ENCODE data around the gene LTBP1. TPM values are rescaled to one million over a fixed set of nuclear protein-coding genes. Genes with fewer than 3 reads are reported as not detected.

Gene LTBP1
- total RNA-seq, 2 experiments from 2014 or later = 0.10 to 0.27 TPM

GRCh38 chr2:33108483-33109443 is 162.0 kb downstream of the LTBP1 start:
- POLR2A ChIA-PET = no interaction called here

GRCh38 chr2:33110461-33110860 is 163.7 kb downstream of the LTBP1 start:
- intact Hi-C loops (cut with micrococcal nuclease) = no loop called here

More at GRCh38 chr2:33108483-33109443, 162.0 kb downstream of the LTBP1 start:
- Mint-ChIP-seq H3K27me3 (peaks cover 25% of the 10 kb centered on the region), H3K36me3 (no peaks in the 10 kb centered on the region), H3K4me1 (ENCODE audit: low read depth) (no peaks in the 10 kb centered on the region), H3K4me3 (no peak overlapping the region), H3K27ac (no peak overlapping the region), H3K9me3 (no peaks in the 10 kb centered on the region)
- CTCF ChIA-PET = no interaction called here
- intact Hi-C loops (cut with micrococcal nuclease) = no loop called here
- DNase-seq = no peak

GRCh38 chr2:33111002-33111446 is 164.3 kb downstream of the LTBP1 start:
- POLR2A ChIA-PET = no interaction called here
- peaks cover 16% of the 10 kb centered on the region for H3K27me3 Mint-ChIP-seq
- H3K36me3 Mint-ChIP-seq = no peaks in the 10 kb centered on the region
- no peak overlapping the region for H3K27ac Mint-ChIP-seq
- no peaks in the 10 kb centered on the region for H3K4me1 Mint-ChIP-seq (ENCODE audit: low read depth)
- no peak for DNase-seq
- CTCF ChIA-PET = no interaction called here
- H3K4me3 Mint-ChIP-seq = no peak overlapping the region
- H3K9me3 Mint-ChIP-seq = no peaks in the 10 kb centered on the region
- intact Hi-C loops (cut with micrococcal nuclease) = no loop called here

More at GRCh38 chr2:33110461-33110860, 163.7 kb downstream of the LTBP1 start:
- Mint-ChIP-seq H3K36me3 (no peaks in the 10 kb centered on the region), H3K9me3 (no peaks in the 10 kb centered on the region), H3K27ac (no peak overlapping the region), H3K27me3 (peaks cover 17% of the 10 kb centered on the region), H3K4me1 (ENCODE audit: low read depth) (no peaks in the 10 kb centered on the region), H3K4me3 (no peak overlapping the region)
- CTCF ChIA-PET = no interaction called here
- no peak for DNase-seq
- POLR2A ChIA-PET = no interaction called here

- CTCF ChIA-PET = no interaction called here
- Mint-ChIP-seq H3K4me1 (ENCODE audit: low read depth) (no peaks in the 10 kb centered on the region), H3K27me3 (peaks cover 2% of the 10 kb centered on the region)
Observed at GRCh38 chr2:33115196-33115595, 168.4 kb downstream of the LTBP1 start.

GRCh38 chr2:33115728-33116127 is 169.0 kb downstream of the LTBP1 start:
- no peak for DNase-seq
- intact Hi-C loops (cut with micrococcal nuclease) = no loop called here
- Mint-ChIP-seq H3K27ac (no peak overlapping the region), H3K4me3 (no peak overlapping the region), H3K4me1 (ENCODE audit: low read depth) (no peaks in the 10 kb centered on the region), H3K27me3 (no peaks in the 10 kb centered on the region), H3K9me3 (no peaks in the 10 kb centered on the region), H3K36me3 (no peaks in the 10 kb centered on the region)
- ChIA-PET CTCF (no interaction called here), POLR2A (no interaction called here)

More at GRCh38 chr2:33115196-33115595, 168.4 kb downstream of the LTBP1 start:
- POLR2A ChIA-PET = no interaction called here
- Mint-ChIP-seq H3K27ac (no peak overlapping the region), H3K9me3 (no peaks in the 10 kb centered on the region), H3K4me3 (no peak overlapping the region), H3K36me3 (no peaks in the 10 kb centered on the region)
- intact Hi-C loops (cut with micrococcal nuclease) = no loop called here
- no peak for DNase-seq

- intact Hi-C loops (cut with micrococcal nuclease) = no loop called here
- Mint-ChIP-seq H3K27ac (no peak overlapping the region), H3K27me3 (no peaks in the 10 kb centered on the region), H3K4me3 (no peak overlapping the region), H3K4me1 (ENCODE audit: low read depth) (no peaks in the 10 kb centered on the region), H3K36me3 (no peaks in the 10 kb centered on the region), H3K9me3 (no peaks in the 10 kb centered on the region)
- ChIA-PET CTCF (no interaction called here), POLR2A (no interaction called here)
- no peak for DNase-seq
Observed at GRCh38 chr2:33116799-33117198, 170.0 kb downstream of the LTBP1 start.

- Mint-ChIP-seq H3K4me1 (ENCODE audit: low read depth) (no peaks in the 10 kb centered on the region), H3K9me3 (no peaks in the 10 kb centered on the region), H3K36me3 (no peaks in the 10 kb centered on the region), H3K4me3 (no peak overlapping the region), H3K27me3 (no peaks in the 10 kb centered on the region), H3K27ac (no peak overlapping the region)
- ChIA-PET POLR2A (no interaction called here), CTCF (no interaction called here)
- DNase-seq = no peak
- intact Hi-C loops (cut with micrococcal nuclease) = no loop called here
Observed at GRCh38 chr2:33118651-33119050, 171.9 kb downstream of the LTBP1 start.

GRCh38 chr2:33121416-33121815 is 174.7 kb downstream of the LTBP1 start:
- ChIA-PET CTCF (no interaction called here), POLR2A (no interaction called here)
- Mint-ChIP-seq H3K4me1 (ENCODE audit: low read depth) (no peaks in the 10 kb centered on the region), H3K36me3 (no peaks in the 10 kb centered on the region), H3K4me3 (no peak overlapping the region), H3K27me3 (peaks cover 6% of the 10 kb centered on the region), H3K9me3 (no peaks in the 10 kb centered on the region), H3K27ac (no peak overlapping the region)
- DNase-seq = no peak
- intact Hi-C loops (cut with micrococcal nuclease) = no loop called here

- no peaks in the 10 kb centered on the region for H3K4me1 Mint-ChIP-seq (ENCODE audit: low read depth)
- CTCF ChIA-PET = no interaction called here
- H3K9me3 Mint-ChIP-seq = no peaks in the 10 kb centered on the region
Observed at GRCh38 chr2:33121925-33122324, 175.2 kb downstream of the LTBP1 start.

GRCh38 chr2:33122726-33123125 is 176.0 kb downstream of the LTBP1 start:
- H3K4me1 Mint-ChIP-seq (ENCODE audit: low read depth) = no peaks in the 10 kb centered on the region
- DNase-seq = no peak
- no peaks in the 10 kb centered on the region for H3K9me3 Mint-ChIP-seq
- ChIA-PET POLR2A (no interaction called here), CTCF (no interaction called here)
- H3K27ac Mint-ChIP-seq = no peak overlapping the region
- intact Hi-C loops (cut with micrococcal nuclease) = no loop called here
- no peaks in the 10 kb centered on the region for H3K36me3 Mint-ChIP-seq
- no peak overlapping the region for H3K4me3 Mint-ChIP-seq
- H3K27me3 Mint-ChIP-seq = peaks cover 8% of the 10 kb centered on the region

More at GRCh38 chr2:33121925-33122324, 175.2 kb downstream of the LTBP1 start:
- Mint-ChIP-seq H3K36me3 (no peaks in the 10 kb centered on the region), H3K27me3 (peaks cover 8% of the 10 kb centered on the region), H3K27ac (no peak overlapping the region), H3K4me3 (no peak overlapping the region)
- intact Hi-C loops (cut with micrococcal nuclease) = no loop called here
- POLR2A ChIA-PET = no interaction called here
- DNase-seq = no peak

- Mint-ChIP-seq H3K27ac (no peak overlapping the region), H3K36me3 (no peaks in the 10 kb centered on the region), H3K4me3 (no peak overlapping the region), H3K27me3 (peaks cover 10% of the 10 kb centered on the region), H3K4me1 (ENCODE audit: low read depth) (no peaks in the 10 kb centered on the region), H3K9me3 (no peaks in the 10 kb centered on the region)
- no peak for DNase-seq
- ChIA-PET CTCF (no interaction called here), POLR2A (no interaction called here)
- intact Hi-C loops (cut with micrococcal nuclease) = no loop called here
Observed at GRCh38 chr2:33123216-33123615, 176.5 kb downstream of the LTBP1 start.

GRCh38 chr2:33126552-33126951 is 179.8 kb downstream of the LTBP1 start:
- Mint-ChIP-seq H3K36me3 (no peaks in the 10 kb centered on the region), H3K9me3 (no peaks in the 10 kb centered on the region), H3K27me3 (peaks cover 16% of the 10 kb centered on the region), H3K4me3 (no peak overlapping the region), H3K27ac (no peak overlapping the region), H3K4me1 (ENCODE audit: low read depth) (no peaks in the 10 kb centered on the region)
- ChIA-PET CTCF (no interaction called here), POLR2A (no interaction called here)
- DNase-seq = no peak
- intact Hi-C loops (cut with micrococcal nuclease) = no loop called here

GRCh38 chr2:33126958-33127357 is 180.2 kb downstream of the LTBP1 start:
- ChIA-PET POLR2A (no interaction called here), CTCF (no interaction called here)
- Mint-ChIP-seq H3K27me3 (peaks cover 16% of the 10 kb centered on the region), H3K36me3 (no peaks in the 10 kb centered on the region), H3K4me1 (ENCODE audit: low read depth) (no peaks in the 10 kb centered on the region), H3K4me3 (no peak overlapping the region), H3K9me3 (no peaks in the 10 kb centered on the region), H3K27ac (no peak overlapping the region)
- DNase-seq = no peak
- intact Hi-C loops (cut with micrococcal nuclease) = no loop called here
